DMS114 treated with DMSO at 0.1 percent for 48 hours (cell line): ENCODE measurements around the gene PLN.

Experiments used
- DNase-seq: peaks from one replicate; lab custom pipeline; 2025; ENCODE audit not compliant: unreplicated experiment; lab: John Stamatoyannopoulos, UW

Gene PLN

GRCh38 chr6:118578617-118579016, 30.5 kb downstream of the PLN start:
- DNase-seq: no peak

- no peak for DNase-seq
Observed at GRCh38 chr6:118579786-118580185, 31.7 kb downstream of the PLN start.

GRCh38 chr6:118580585-118581419, 32.7 kb downstream of the PLN start:
- DNase-seq: peak; percentile 42

DNA sequence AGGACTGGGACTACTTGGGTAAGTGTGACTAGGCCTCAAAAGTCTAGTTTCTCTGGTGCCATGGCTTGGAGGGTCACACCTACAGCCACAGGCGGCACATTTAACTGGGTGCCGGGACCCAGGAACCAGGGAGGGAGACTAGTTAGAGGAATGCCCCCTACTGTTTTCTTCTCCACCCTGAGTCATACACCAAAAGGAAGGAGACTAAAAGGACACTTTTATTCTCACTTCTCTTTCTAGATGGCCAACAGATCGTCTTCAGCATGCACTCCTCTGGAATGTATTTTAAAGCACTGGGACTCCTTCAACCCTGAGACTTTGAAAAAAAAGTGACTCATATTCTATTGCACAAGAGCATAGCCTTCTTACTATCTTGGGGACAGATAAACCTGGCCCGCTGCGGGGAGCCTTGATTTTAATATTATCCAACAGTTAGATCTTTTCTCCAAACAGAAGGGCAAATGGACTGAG, 33.4 kb downstream of the PLN start:
- no peak for DNase-seq

DNA sequence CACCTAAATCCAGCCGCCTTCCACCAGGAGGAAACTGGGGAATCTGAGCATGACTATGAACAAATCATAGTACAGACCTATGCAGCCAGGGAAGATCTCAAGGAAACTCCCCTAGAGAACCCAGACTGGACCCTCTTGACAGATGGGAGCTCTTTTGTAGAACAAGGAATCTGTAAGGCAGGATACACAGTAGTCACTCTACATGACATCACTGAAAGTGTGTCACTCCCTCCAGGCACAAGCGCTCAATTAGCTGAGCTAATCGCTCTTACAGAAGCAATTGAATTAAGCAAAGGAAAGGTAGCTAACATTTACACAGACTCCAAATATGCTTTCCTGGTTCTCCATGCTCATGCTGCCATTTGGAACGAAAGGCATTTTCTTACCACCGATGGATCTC, 36.8 kb downstream of the PLN start:
- DNase-seq: no peak

- no peak for DNase-seq
Observed at GRCh38 chr6:118586746-118587485, 38.8 kb downstream of the PLN start.

DNA sequence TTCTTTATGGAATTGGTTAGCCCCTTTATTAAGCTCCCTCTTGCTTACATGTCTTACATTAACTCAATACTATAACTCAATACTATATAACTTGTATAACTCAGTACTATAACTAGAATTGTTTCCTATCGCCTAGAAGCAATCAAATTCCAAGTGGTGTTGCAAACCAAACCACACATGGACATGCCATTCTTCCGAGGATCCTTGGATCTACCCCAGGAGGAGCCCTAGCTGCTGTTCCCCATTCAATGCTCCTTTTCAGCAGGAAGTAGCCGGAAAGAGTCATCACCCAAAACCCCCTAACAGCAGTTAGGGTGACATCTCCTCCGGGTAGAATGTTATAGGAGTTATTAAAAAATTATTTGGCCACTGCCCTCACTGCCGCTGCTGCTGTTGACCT, 40.5 kb downstream of the PLN start:
- no peak for DNase-seq

- no peak for DNase-seq
Observed at GRCh38 chr6:118589186-118589585, 41.1 kb downstream of the PLN start.

GRCh38 chr6:118589649-118590365, 41.7 kb downstream of the PLN start:
- DNase-seq: no peak

DNA sequence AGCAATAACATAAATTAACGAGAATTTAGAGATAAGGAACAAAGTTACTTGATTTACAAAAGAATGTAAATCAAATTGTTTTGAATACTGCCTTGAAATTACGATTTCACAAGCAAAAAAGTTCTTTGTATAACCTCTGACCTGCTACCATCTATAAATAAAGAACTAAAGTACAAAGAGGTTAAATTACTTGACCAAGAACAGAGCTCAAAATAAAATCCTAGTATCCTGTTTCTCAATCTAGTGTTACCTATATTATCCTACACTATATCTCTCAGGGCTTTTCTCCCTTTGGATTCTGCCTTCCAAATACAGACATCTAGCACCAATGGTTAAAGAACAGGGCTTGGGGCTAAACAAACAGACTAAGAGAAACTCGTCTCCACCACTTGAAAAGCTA, 43.8 kb downstream of the PLN start:
- DNase-seq: no peak

DNA sequence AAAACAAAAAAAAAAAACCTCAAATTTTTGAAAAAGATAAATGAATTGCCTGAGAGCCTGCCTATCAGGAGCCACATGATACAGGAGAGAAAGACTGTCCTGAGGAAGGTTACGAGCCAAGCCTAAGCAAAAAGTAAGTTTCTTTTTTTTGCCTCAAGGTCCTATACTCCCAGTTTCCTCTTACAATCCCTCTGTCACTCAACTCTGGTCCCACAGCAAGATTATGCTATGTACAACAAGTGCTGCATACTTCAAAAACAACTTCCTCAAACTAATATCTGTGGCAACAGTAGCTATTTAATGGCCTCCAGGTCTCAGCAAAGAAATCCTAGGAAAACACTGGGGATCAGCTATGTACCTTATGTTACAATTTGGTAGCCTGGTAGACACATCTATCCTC, 46.8 kb downstream of the PLN start:
- DNase-seq: no peak

DNA sequence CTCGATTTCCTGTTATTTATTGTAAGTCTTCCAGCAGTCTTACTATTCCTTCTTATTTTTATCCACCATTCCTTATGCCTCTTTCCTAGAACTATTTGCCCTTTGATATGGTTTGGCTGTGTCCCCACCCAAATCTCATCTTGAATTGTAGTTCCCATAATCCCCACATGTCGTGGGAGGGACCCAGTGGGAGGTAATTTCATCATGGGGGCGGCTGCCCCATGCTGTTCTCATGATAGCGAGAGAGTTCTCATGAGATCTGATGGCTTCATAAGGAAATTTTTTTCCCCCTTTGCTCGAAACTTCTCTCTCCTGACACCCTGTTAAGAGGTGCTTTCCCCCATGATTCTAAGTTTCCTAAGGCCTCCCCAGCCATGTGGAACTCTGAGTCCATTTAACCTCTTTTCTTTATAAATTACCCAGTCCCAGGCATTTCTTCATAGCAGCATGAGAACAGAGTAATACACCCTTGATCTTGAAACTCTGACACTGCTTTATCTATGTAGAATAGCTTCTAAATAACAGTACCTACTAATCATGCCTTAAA, 48.8 kb downstream of the PLN start:
- DNase-seq: no peak

GRCh38 chr6:118597636-118598035, 49.5 kb downstream of the PLN start:
- no peak for DNase-seq

DNA sequence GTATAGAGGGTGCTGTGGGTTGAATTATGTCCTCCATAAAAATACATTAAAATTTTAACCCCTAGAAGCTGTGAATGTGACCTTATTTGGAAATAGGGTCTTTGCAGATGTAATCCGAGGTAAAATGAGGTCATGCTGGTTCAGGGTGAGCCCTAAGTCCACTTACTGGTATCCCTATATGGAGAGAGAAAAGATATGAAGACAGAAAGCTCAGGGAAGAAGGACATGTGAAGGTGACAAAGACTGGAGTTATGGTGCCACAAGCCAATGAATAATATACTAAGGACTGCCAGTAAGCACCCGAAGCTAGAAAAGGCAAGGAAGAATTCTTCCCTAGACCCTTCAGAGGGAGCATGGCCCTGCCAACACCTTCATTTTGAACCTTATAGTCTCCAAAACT, 50.2 kb downstream of the PLN start:
- no peak for DNase-seq

GRCh38 chr6:118602300-118602699, 54.2 kb downstream of the PLN start:
- DNase-seq: no peak

- no peak for DNase-seq
Observed at GRCh38 chr6:118603372-118603771, 55.3 kb downstream of the PLN start.

DNA sequence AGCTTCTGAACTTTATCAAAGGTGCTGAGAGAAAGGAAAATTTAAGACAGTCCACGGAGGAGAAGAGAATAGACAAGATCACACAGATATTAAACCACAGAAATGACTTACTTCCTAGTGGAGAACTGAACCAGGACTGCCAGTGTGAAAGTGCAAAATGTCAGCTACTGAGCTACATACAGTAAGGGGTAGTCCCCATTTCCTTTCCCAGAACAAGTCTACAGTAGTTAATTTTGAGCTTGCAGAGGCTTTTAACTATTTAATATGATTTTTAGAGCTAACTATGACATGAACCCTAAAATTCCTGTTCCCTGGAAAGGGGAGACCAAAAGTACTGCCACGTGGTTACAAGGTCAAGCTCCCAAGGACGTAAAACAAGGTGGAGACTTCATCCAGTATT, 58.2 kb downstream of the PLN start:
- DNase-seq: no peak

DNA sequence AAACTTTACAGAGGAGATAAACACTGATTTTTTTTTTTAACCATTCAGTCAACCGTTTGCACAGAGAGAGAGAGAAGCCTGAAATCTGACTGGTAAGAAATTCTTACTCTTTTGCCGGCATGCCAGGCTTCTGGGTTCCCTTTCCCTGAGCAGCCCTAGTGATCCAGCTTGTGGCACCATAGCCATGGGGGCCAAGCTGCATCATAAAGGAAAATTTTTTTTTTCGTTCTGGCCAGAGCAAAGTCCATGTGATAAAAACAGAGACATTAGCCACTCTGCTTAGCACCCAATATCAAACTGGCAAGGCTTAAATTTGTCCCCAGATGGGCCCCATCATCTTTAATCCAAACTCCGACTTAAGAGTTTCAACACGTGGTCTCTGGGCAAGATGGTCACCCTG, 58.8 kb downstream of the PLN start:
- no peak for DNase-seq
